Measurements from ENCODE around the gene TAMALIN.

Gene TAMALIN

DNA sequence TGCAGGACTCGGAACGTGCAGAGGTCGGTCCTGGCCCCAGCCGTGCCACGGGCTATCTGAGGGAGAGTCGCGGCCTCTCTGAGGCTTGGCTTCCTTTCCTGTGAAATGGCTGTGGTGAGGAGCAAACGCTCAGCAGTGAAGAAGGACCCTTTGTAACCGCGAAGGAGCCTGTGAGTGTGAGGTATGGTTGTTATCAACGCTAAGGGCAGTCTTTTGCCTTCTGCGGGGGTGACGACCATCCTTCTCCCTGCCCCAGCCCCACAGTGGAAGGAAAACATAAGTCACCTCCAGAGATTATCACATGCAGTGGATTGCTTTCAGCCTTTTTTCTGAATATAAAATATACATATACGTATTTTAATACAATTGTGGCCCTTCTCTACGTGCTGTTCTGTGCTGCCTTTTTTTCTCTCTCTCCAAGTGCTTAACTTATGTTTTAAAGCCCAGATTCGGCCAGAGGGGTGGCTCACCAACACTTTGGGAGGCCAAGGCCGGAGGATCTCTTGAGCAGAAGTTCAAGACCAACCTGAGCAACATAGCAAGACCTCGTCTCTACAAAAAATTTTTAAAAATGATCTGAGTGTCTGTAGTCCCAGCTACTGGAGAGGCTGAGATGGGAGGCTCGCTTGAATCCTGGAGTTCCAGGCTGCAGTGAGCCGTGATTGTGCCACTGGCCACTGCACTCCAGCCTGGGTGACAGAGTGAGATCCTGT, 17.4 kb downstream of the TAMALIN start:
- H4K20me1 ChIP-seq (ENCODE audit: insufficient read depth, low read length): peaks cover 9% of the 10 kb centered on the region
- no peaks in the 10 kb centered on the region for H3K9me3 ChIP-seq (ENCODE audit: insufficient read depth, low read length, severe bottlenecking)
- H2AFZ ChIP-seq (ENCODE audit: low read depth, low read length): peak overlapping the region; percentile 92
- ATAC-seq (ENCODE audit: insufficient read depth, low read depth): peak; percentile 15
- H3K79me2 ChIP-seq (ENCODE audit: insufficient read depth, low read length): no peaks in the 10 kb centered on the region
- peak overlapping the region; percentile 77 for H3K27ac ChIP-seq (ENCODE audit: low read length)
- no peaks in the 10 kb centered on the region for H3K36me3 ChIP-seq (ENCODE audit: insufficient read depth, low read length)
- no peaks in the 10 kb centered on the region for H3K27me3 ChIP-seq (ENCODE audit: insufficient read depth, low read length, poor library complexity)
- no peak for TF ChIP-seq EZH2 (IDR thresholded peaks at IDR 0.05; ENCODE audit: borderline replicate concordance, low read depth, low read length, severe bottlenecking)
- TF ChIP-seq, protein P1, sequence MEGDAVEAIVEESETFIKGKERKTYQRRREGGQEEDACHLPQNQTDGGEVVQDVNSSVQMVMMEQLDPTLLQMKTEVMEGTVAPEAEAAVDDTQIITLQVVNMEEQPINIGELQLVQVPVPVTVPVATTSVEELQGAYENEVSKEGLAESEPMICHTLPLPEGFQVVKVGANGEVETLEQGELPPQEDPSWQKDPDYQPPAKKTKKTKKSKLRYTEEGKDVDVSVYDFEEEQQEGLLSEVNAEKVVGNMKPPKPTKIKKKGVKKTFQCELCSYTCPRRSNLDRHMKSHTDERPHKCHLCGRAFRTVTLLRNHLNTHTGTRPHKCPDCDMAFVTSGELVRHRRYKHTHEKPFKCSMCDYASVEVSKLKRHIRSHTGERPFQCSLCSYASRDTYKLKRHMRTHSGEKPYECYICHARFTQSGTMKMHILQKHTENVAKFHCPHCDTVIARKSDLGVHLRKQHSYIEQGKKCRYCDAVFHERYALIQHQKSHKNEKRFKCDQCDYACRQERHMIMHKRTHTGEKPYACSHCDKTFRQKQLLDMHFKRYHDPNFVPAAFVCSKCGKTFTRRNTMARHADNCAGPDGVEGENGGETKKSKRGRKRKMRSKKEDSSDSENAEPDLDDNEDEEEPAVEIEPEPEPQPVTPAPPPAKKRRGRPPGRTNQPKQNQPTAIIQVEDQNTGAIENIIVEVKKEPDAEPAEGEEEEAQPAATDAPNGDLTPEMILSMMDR (IDR thresholded peaks at IDR 0.05; ENCODE audit: borderline replicate concordance, extremely low read depth, low read length, poor library complexity, severe bottlenecking): no peak
- H3K4me3 ChIP-seq (ENCODE audit: low read depth in 1 of 2, low read length in 2 of 2): peak overlapping the region; percentile 10 to 62; a peak in 3 of 4 replicates
- peak overlapping the region; percentile 53 for H3K9ac ChIP-seq (ENCODE audit: low read depth, low read length)
- H3K4me2 ChIP-seq (ENCODE audit: insufficient read depth, low read length): peak overlapping the region; percentile 90
- no peak for DNase-seq
- H3K4me1 ChIP-seq (ENCODE audit: insufficient read depth, low read length): peaks cover 48% of the 10 kb centered on the region

DNA sequence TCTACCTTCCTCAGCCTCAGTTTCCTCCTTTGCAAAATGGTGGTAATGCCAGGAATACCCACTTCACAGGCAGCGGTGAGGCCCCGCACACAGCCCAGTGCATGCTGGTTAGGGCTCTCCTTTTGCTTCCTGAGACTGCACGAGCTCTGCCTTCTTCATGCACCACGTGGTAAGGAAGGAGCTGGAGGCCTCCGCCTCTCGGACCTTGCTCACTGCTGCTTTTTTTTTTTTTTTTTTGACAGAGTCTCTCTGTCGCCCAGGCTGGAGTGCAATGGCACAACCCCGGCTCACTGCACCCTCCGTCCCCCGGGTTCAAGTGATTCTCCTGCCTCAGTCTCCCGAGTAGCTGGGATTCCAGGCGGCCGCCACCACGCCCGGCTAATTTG, 18.1 kb downstream of the TAMALIN start:
- TF ChIP-seq, protein P1 (IDR thresholded peaks at IDR 0.05; ENCODE audit: borderline replicate concordance, extremely low read depth, low read length, poor library complexity, severe bottlenecking): no peak
- no peak for TF ChIP-seq EZH2 (IDR thresholded peaks at IDR 0.05; ENCODE audit: borderline replicate concordance, low read depth, low read length, severe bottlenecking)

DNA sequence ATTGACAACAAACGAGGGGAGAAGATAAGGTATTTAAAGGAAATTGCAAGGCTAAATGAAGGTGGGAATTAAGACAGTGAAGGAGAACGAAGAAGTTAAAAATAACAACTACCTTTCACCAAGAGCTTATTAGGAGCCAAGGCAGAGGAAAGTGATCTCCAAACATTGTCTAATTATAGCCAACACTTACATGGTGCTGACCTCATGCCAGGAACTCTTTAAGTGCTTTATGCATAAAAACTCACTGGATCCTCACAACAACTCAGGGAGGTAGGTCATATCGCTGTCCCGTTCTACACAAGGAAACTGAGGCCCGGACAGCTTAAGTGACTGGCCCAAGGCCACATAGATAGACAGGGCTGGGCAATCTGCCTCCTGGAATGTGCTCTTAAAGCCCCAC, 19.5 kb downstream of the TAMALIN start:
- no peaks in the 10 kb centered on the region for H3K27me3 ChIP-seq (ENCODE audit: insufficient read depth, low read length, poor library complexity)
- ATAC-seq (ENCODE audit: insufficient read depth, low read depth) (no peak), DNase-seq (no peak)
- no peak overlapping the region for H3K27ac ChIP-seq (ENCODE audit: low read length)
- H2AFZ ChIP-seq (ENCODE audit: low read depth, low read length): no peak overlapping the region
- H3K36me3 ChIP-seq (ENCODE audit: insufficient read depth, low read length): no peaks in the 10 kb centered on the region
- H3K4me2 ChIP-seq (ENCODE audit: insufficient read depth, low read length): peak overlapping the region; percentile 90
- H3K9me3 ChIP-seq (ENCODE audit: insufficient read depth, low read length, severe bottlenecking): no peaks in the 10 kb centered on the region
- TF ChIP-seq, protein P1 (IDR thresholded peaks at IDR 0.05; ENCODE audit: borderline replicate concordance, extremely low read depth, low read length, poor library complexity, severe bottlenecking): no peak
- TF ChIP-seq EZH2 (IDR thresholded peaks at IDR 0.05; ENCODE audit: borderline replicate concordance, low read depth, low read length, severe bottlenecking): no peak
- H3K9ac ChIP-seq (ENCODE audit: low read depth, low read length): no peak overlapping the region
- H3K4me1 ChIP-seq (ENCODE audit: insufficient read depth, low read length): peaks cover 40% of the 10 kb centered on the region
- H3K4me3 ChIP-seq (ENCODE audit: low read depth in 1 of 2, low read length in 2 of 2): no peak overlapping the region
- H3K79me2 ChIP-seq (ENCODE audit: insufficient read depth, low read length): no peaks in the 10 kb centered on the region
- peaks cover 9% of the 10 kb centered on the region for H4K20me1 ChIP-seq (ENCODE audit: insufficient read depth, low read length)

More for the DNA sequence above, 18.1 kb downstream of the TAMALIN start:
- no peaks in the 10 kb centered on the region for H3K36me3 ChIP-seq (ENCODE audit: insufficient read depth, low read length)
- ATAC-seq (ENCODE audit: insufficient read depth, low read depth): peak; percentile 47
- DNase-seq: peak; percentile 81
- peak overlapping the region; percentile 92 for H2AFZ ChIP-seq (ENCODE audit: low read depth, low read length)
- no peaks in the 10 kb centered on the region for H3K79me2 ChIP-seq (ENCODE audit: insufficient read depth, low read length)
- peak overlapping the region; percentile 77 for H3K27ac ChIP-seq (ENCODE audit: low read length)
- H3K4me2 ChIP-seq (ENCODE audit: insufficient read depth, low read length): peak overlapping the region; percentile 90
- peak overlapping the region; percentile 53 for H3K9ac ChIP-seq (ENCODE audit: low read depth, low read length)
- no peaks in the 10 kb centered on the region for H3K9me3 ChIP-seq (ENCODE audit: insufficient read depth, low read length, severe bottlenecking)
- no peaks in the 10 kb centered on the region for H3K27me3 ChIP-seq (ENCODE audit: insufficient read depth, low read length, poor library complexity)
- H3K4me1 ChIP-seq (ENCODE audit: insufficient read depth, low read length): peaks cover 48% of the 10 kb centered on the region
- H4K20me1 ChIP-seq (ENCODE audit: insufficient read depth, low read length): peaks cover 9% of the 10 kb centered on the region
- peak overlapping the region in 1 of 2 experiments; percentile 62; a peak in 2 of 4 replicates for H3K4me3 ChIP-seq (ENCODE audit: low read depth in 1 of 2, low read length in 2 of 2)

Measured in DND-41 (cell line).